Measurements from ENCODE around the gene MT1G.
"Not testable (repeated sequence)": the region's sequence is repeated elsewhere in the genome, so short reads cannot be mapped to it uniquely, and the experiment has no call there.

MT1G gene

DNA sequence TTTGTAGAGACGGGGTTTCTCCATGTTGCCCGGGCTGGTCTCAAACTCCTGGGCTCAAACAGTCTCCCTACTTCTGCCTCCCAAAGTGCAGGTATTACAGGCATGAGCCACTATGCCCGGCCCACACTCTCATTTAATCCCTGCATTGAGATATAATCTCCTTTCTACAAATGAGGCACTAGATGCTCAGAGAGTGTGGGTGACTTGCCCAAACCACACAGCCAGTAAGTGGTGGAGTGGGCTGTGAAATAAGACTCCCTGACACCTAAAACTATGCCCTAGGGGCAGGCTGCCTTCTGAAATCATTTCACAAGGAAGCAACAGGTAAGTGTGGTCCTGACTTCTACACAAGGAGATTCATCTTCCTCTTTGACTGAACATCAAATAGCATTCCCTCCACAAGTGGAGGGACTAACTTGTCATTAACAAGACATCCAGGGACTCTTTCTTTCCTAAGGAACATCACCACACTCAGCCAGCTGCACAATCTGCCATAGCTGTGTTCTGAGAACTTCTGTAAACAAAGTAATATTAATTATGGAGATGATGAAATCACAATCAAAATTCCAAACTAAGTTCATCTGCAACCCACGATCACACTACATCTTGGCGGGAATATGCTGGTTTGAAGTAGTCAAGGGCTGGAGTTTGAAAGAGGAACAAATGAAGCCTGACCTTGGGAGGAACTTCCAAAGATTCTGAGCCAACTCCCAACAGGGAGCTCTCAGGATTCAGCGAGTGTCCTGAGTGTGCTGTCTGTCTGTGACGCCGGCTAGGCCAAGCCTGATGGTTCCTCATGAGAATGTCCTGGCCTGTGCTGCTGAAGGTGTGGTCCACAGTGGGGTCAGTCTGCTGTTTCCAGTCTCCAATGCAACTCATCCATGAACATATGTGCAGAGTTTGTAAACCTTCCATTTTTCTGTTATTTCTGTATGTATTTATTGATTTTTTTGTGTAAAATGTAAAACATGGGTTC lies 2.3 kb downstream of the MT1G start:
- not testable (repeated sequence) for DNase-seq (ENCODE audit: low spot score)

DNA sequence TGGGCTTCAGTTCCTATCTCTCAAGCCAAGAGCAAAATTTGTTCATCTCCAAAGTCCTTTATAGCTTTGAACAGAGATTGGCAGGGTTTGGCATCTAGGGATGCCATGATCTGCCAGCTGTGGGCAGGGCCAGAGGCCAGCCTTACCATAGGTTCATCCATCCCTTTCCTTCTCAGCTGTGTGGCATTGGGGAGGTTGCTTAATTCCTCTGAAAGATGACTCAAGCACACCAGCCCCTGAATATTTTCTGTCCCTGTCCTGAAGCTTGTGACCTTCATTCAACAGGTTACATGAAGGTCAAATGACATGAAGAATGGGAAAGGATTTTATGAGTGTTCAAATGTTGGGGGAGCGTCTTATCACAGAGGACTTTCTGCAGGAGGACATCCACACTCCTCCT lies 3.4 kb downstream of the MT1G start:
- DNase-seq (ENCODE audit: low spot score) = no peak

GRCh38 chr16:56662357-56663354 lies 5.2 kb downstream of the MT1G start:
- DNase-seq (ENCODE audit: low spot score) = no peak

DNA sequence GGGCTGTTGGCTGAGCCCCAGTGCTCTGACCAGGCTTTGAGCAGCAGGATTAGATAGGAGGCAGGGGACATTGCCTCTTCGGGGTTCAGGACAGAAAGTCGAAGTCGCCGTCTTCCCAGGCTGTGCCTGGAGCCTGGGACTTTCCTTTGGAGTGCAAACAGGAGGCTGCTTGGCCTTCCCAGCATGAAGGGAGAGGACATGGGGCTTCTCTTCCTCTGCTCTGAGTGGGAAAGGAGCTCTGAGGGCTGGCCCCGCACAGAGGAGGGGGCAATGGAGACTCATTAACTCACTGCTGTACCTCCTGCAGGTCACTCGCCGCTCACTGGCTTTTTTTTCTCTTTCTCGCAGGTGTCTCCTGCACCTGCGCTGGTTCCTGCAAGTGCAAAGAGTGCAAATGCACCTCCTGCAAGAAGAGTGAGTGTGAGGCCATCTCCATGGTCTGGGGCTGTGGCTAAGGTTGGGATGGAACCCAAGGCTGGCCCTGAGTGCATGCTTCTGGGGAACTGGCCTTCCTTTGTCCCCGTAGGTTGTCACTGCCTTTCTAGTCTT lies 9.5 kb downstream of the MT1G start:
- no peak for DNase-seq (ENCODE audit: low spot score)

GRCh38 chr16:56657555-56658326 lies 10.1 kb downstream of the MT1G start, which contains the start of gene MT1F:
TSS of gene MT1F (plus strand) at chr16:56657959. CDS start at chr16:56658059, 100 bp downstream.
- peak; percentile 47 for DNase-seq (ENCODE audit: low spot score)

GRCh38 chr16:56653218-56653617 lies 14.6 kb downstream of the MT1G start:
- no peak for DNase-seq (ENCODE audit: low spot score)

DNA sequence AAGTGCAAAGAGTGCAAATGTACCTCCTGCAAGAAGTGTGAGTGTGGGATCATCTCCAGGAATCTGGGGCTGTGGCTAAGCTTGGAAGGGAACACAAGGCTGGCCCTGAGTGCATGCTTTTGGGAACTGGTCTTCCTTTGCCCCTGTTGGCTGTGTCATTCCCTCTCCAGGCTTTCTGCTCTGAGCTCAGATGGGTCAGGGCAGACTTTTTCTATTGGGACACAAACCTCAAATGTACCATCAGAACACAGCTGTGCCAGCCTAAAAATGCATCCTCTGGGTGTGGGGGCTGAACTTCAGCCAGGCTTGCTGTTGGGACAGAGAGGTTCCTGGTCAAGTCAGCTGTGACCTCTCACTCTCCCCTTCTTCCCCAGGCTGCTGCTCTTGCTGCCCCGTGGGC lies 15.3 kb downstream of the MT1G start:
- DNase-seq (ENCODE audit: low spot score) = no peak

- no peak for DNase-seq (ENCODE audit: low spot score)
These were observed 16.3 kb downstream of the MT1G start, which contains the start of gene MT1B for GRCh38 chr16:56651586-56651985. TSS of gene MT1B (plus strand) at chr16:56651886. CDS start at chr16:56651954, 68 bp downstream.

DNA sequence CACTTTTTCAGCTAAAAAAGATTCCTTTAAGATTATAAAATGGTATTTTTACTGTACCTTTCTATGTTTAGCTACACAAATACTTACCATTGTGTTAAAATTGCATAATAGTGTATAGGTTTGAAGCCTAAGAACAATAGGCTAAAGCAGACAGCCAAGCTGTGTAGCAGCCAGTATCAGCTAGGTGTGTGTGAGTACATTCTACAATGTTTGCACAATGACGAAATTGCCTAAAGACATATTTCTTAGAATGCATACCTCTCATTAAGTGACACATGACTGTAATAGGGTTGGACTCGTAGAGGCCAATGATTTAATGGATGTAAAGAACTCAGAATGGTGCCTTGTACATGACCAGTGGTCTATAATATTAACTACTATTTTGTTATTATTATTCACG lies 18.0 kb downstream of the MT1G start:
- no peak for DNase-seq (ENCODE audit: low spot score)

GRCh38 chr16:56649271-56649670 lies 18.6 kb downstream of the MT1G start:
- no peak for DNase-seq (ENCODE audit: low spot score)

DNA sequence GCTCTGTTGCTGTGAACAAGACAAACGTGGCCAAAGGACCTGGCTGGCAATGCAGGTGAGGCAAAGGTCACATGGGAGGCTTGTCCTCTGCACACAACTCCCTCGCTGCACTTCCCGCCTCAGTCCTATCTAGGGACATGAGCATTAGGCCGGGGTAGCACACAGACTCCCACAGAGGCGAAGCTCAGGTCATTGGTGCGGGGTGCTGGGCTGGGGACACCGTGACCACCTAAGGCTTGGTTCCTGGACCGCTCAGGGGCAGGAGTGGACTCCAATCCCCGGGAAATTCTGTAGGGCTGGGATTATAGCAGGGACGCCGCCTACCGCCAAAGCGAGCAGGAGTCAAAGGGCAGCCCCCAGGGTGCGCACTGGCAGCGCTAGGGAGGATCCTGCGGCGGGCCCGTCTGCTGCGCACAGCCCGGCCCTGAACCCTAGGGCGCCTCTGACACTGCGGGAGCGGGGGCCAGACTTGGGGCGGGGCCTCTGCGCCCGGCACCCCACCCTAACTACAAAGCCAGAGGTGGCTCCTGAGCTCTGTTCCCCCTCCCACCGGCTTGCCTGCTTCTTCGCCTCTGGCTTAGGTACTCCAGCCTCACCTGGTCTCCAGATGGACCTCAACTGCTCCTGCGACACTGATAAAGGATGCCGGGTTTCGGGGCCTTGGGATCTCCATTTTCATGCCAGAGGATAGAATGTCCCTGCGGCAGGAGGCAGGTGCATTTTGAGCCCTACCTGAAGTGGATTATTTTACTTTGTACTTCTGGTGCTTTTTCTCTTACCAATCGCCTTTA lies 20.0 kb downstream of the MT1G start:
- DNase-seq (ENCODE audit: low spot score) = no peak

GRCh38 chr16:56645838-56646237 lies 22.0 kb downstream of the MT1G start:
- DNase-seq (ENCODE audit: low spot score) = no peak

- no peak for DNase-seq (ENCODE audit: low spot score)
These were observed 22.6 kb downstream of the MT1G start for GRCh38 chr16:56645311-56645710.

- DNase-seq (ENCODE audit: low spot score) = no peak
These were observed 24.0 kb downstream of the MT1G start for GRCh38 chr16:56643833-56644232.

DNA sequence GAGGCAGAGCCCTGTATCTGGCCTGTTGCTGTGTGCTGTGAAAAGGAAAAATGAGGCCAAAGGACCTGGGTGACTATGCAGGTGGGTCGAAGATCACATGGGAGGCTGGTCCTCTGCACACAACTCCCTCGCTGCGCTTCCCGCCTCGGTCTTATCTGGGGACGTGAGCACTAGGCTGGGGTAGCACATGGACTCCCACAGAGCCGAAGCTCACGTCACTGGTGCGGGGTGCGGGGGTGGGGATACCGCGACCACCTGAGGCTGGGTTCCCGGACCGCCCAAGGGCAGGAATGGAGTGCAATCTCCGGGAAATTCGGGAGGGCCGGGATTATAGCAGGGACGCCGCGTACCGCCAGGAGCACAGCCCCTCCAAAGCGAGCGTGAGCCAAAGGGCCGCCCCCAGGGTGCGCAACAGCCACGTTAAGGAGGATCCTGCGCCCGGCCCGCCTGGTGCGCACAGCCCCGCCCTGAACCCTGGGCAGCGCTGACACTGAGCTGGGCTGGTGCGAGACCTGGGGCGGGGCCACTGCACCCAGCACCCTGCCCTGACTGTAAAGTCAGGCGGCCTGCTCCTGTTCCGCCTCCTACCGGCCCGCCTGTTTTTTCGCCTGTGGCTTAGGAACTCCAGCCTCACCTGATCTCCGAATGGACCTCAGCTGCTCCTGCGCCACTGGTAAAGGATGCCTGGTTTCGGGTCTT lies 24.6 kb downstream of the MT1G start:
- peak; percentile 69 for DNase-seq (ENCODE audit: low spot score)

- DNase-seq (ENCODE audit: low spot score) = no peak
These were observed 26.7 kb downstream of the MT1G start for GRCh38 chr16:56641166-56641565.

DNA sequence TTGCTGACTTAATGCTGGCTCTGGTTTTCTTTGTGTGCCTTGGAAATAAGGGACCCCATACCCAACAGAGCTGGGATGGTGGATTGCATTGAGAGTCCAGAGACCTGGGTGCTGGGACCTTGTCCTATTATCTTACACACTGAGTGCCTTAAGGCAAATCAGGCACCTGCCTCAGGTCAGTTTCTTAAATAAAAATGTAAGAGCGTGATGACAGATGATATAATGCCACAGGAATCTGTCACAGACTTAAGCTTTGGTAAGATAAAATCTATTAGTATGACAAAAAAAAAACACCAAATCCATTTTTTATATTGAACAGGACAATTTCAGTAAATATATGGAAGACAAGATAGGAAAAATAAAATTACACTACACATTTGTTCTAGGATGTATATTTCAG lies 27.8 kb downstream of the MT1G start:
- no peak for DNase-seq (ENCODE audit: low spot score)

DNA sequence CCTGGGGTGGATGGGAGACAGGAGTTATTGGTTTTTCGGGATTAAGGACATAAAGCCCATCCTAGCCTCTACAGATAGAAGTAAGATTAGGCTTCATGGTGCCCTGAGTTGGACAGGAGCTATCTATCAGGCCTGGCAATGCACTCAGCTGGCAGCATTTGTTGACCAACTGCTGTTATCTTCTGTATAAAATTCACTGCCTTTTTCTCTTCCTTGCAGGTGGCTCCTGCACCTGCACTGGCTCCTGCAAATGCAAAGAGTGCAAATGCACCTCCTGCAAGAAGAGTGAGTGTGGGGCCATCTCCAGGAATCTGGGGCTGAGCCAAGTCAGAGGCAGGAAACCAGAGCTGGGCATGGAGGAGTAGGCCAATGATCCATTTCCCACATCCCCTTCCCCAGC lies 28.8 kb downstream of the MT1G start:
- DNase-seq (ENCODE audit: low spot score) = no peak

- peak; percentile 92 for DNase-seq (ENCODE audit: low spot score)
These were observed 29.8 kb downstream of the MT1G start, which contains the start of gene MT1A for GRCh38 chr16:56637814-56638750. TSS of gene MT1A (plus strand) at chr16:56638666. CDS start at chr16:56638739, 73 bp downstream.

Measured in AG20443 (cell line).